H9 (cell line): ENCODE results near the gene PATE1. TPM values are rescaled to one million over a fixed set of nuclear protein-coding genes. Genes with fewer than 3 reads are reported as not detected.

ENCODE experiments used
- DNase-seq: peaks from one replicate; pipeline ENCODE4 v3.0.0-alpha.2; 2017
- H2AFZ ChIP-seq: one replicate; pipeline ENCODE4 v1.6.1; 2013; ENCODE audit warnings: mild to moderate bottlenecking, low read length, control low read depth, moderate library complexity
- H2AK5ac ChIP-seq: 2 replicates; pipeline ENCODE4 v1.6.1; 2013; ENCODE audit warnings: low read length, control low read depth, mixed read lengths; ENCODE audit not compliant: insufficient read length
- H2BK120ac ChIP-seq: one replicate; pipeline ENCODE4 v1.6.1; 2013; ENCODE audit warnings: low read depth, mild to moderate bottlenecking, low read length, control low read depth, inconsistent platforms; ENCODE audit not compliant: poor library complexity, severe bottlenecking
- H2BK12ac ChIP-seq: 2 replicates; pipeline ENCODE4 v1.6.1; 2013; ENCODE audit warnings: low read length, control low read depth, mixed read lengths, low read depth; ENCODE audit not compliant: insufficient read length
- H2BK15ac ChIP-seq: 2 replicates; pipeline ENCODE4 v1.6.1; 2013; ENCODE audit warnings: low read depth, low read length, control low read depth
- H2BK20ac ChIP-seq: one replicate; pipeline ENCODE4 v1.6.1; 2013; ENCODE audit warnings: low read depth, mild to moderate bottlenecking, low read length, control low read depth, inconsistent platforms; ENCODE audit not compliant: poor library complexity, severe bottlenecking
- H2BK5ac ChIP-seq: 2 replicates; pipeline ENCODE4 v1.6.1; 2013; ENCODE audit warnings: low read length, control low read depth, mixed read lengths; ENCODE audit not compliant: insufficient read length
- H3K14ac ChIP-seq: 2 replicates; pipeline ENCODE4 v1.6.1; 2013; ENCODE audit warnings: low read length, control low read depth; ENCODE audit not compliant: insufficient read depth
- H3K18ac ChIP-seq: 2 replicates; pipeline ENCODE4 v1.6.1; 2013; ENCODE audit warnings: low read depth, mild to moderate bottlenecking, mixed read lengths, low read length, control low read depth; ENCODE audit not compliant: insufficient read length
- H3K23ac ChIP-seq: 2 replicates; pipeline ENCODE4 v1.6.1; 2013; ENCODE audit warnings: low read length, control low read depth, mixed read lengths, low read depth; ENCODE audit not compliant: insufficient read length
- H3K23me2 ChIP-seq: 2 replicates; pipeline ENCODE4 v1.6.1; 2013; ENCODE audit warnings: low read depth, mild to moderate bottlenecking, mixed read lengths, low read length, control low read depth; ENCODE audit not compliant: insufficient read length, poor library complexity, severe bottlenecking
- H3K27ac ChIP-seq: 2 replicates; pipeline ENCODE4 v1.5.1; 2013; ENCODE audit warnings: low read length, control low read depth, mixed read lengths, low read depth; ENCODE audit not compliant: insufficient read length
- H3K27me3 ChIP-seq: 2 replicates; pipeline ENCODE4 v1.6.1; 2013; ENCODE audit warnings: low read length, control low read depth, inconsistent platforms; ENCODE audit not compliant: insufficient read depth
- H3K4ac ChIP-seq: 2 replicates; pipeline ENCODE4 v1.6.1; 2013; ENCODE audit warnings: low read depth, mild to moderate bottlenecking, control low read depth, inconsistent platforms, low read length, moderate library complexity
- H3K4me1 ChIP-seq: 2 replicates; pipeline ENCODE4 v1.6.1; 2013; ENCODE audit warnings: low read length, control low read depth, inconsistent platforms; ENCODE audit not compliant: insufficient read depth
- H3K4me2 ChIP-seq: 2 replicates; pipeline ENCODE4 v1.6.1; 2013; ENCODE audit warnings: low read length, control low read depth, mixed read lengths; ENCODE audit not compliant: insufficient read length, insufficient read depth
- H3K56ac ChIP-seq: 2 replicates; pipeline ENCODE4 v1.6.1; 2013; ENCODE audit warnings: low read depth, mild to moderate bottlenecking, mixed read lengths, low read length, control low read depth; ENCODE audit not compliant: insufficient read length
- H3K79me1 ChIP-seq: 2 replicates; pipeline ENCODE4 v1.6.1; 2013; ENCODE audit warnings: low read depth, mild to moderate bottlenecking, moderate library complexity, low read length, control low read depth, inconsistent platforms; ENCODE audit not compliant: insufficient read depth, poor library complexity, severe bottlenecking
- H3K79me2 ChIP-seq: 2 replicates; pipeline ENCODE4 v1.6.1; 2013; ENCODE audit warnings: low read length, control low read depth, inconsistent platforms; ENCODE audit not compliant: insufficient read depth
- H3K9ac ChIP-seq: 2 replicates; pipeline ENCODE4 v1.6.1; 2013; ENCODE audit warnings: low read length, control low read depth, mixed read lengths; ENCODE audit not compliant: insufficient read length; ENCODE audit errors: extremely low read depth
- H3K9me3 ChIP-seq: one replicate; pipeline ENCODE4 v1.6.1; 2013; ENCODE audit warnings: low read depth, low read length, inconsistent platforms; ENCODE audit not compliant: control insufficient read depth
- H3T11ph ChIP-seq: one replicate; pipeline ENCODE4 v1.6.1; 2013; ENCODE audit warnings: mild to moderate bottlenecking, low read length, control low read depth, inconsistent platforms
- H4K20me1 ChIP-seq: one replicate; pipeline ENCODE4 v1.6.1; 2013; ENCODE audit not compliant: control insufficient read depth, insufficient read length, insufficient read depth
- H4K5ac ChIP-seq: 2 replicates; pipeline ENCODE4 v1.6.1; 2013; ENCODE audit warnings: low read depth, mild to moderate bottlenecking, mixed read lengths, low read length, control low read depth; ENCODE audit not compliant: insufficient read length
- H4K8ac ChIP-seq: replicated peaks from 2 replicates; pipeline ENCODE4 v1.6.1; 2013; ENCODE audit warnings: low read length, control low read depth, mixed read lengths, low read depth; ENCODE audit not compliant: insufficient read length
- H4K91ac ChIP-seq: 2 replicates; pipeline ENCODE4 v1.6.1; 2013; ENCODE audit warnings: low read depth, mild to moderate bottlenecking, moderate library complexity, mixed read lengths, low read length, control low read depth; ENCODE audit not compliant: insufficient read length
- H3K27ac Mint-ChIP-seq, 3 experiments: 2 replicates in 2 of 3; 3 replicates in 1 of 3; pipeline ENCODE4 v1.8.0; 2020 to 2021; ENCODE audit warnings: mixed read lengths in 3 of 3, mild to moderate bottlenecking in 1 of 3, moderate library complexity in 1 of 3
- H3K27me3 Mint-ChIP-seq: 2 replicates; pipeline ENCODE4 v1.8.0; 2021; ENCODE audit warnings: low read depth, mild to moderate bottlenecking, moderate library complexity, mixed read lengths
- H3K36me3 Mint-ChIP-seq, 3 experiments: 2 replicates in 2 of 3; 3 replicates in 1 of 3; pipeline ENCODE4 v1.8.0; 2020 to 2021; ENCODE audit warnings: low read depth in 3 of 3, mixed read lengths in 3 of 3; ENCODE audit not compliant: insufficient read depth in 1 of 3
- H3K4me1 Mint-ChIP-seq, 2 experiments: 2 replicates each; pipeline ENCODE4 v1.8.0; 2020; ENCODE audit warnings: mixed read lengths in 2 of 2
- H3K4me3 Mint-ChIP-seq, 2 experiments: 2 replicates in 1 of 2; 3 replicates in 1 of 2; pipeline ENCODE4 v1.8.0; 2020 to 2021; ENCODE audit warnings: mild to moderate bottlenecking in 2 of 2, mixed read lengths in 2 of 2, moderate library complexity in 1 of 2
- H3K9me3 Mint-ChIP-seq, 2 experiments: 2 replicates in 1 of 2; 3 replicates in 1 of 2; pipeline ENCODE4 v1.8.0; 2020; ENCODE audit warnings: mild to moderate bottlenecking in 2 of 2, mixed read lengths in 2 of 2, moderate library complexity in 1 of 2
- CTCF ChIP-seq: fragments of 200-600 bp; sonication (generic); conservative IDR thresholded peaks from 3 replicates; pipeline ENCODE4 v1.8.0; 2021; ENCODE audit warnings: antibody characterized with exemption, mild to moderate bottlenecking
- WGBS: extraction: QIAGEN DNeasy Blood & Tissue Kit; methylation state at CpG from one replicate; pipeline ENCODE4 v1.1.7; 2013; ENCODE audit warnings: missing lambda C conversion rate, low lambda C conversion rate, mixed read lengths; ENCODE audit not compliant: insufficient read length; ENCODE audit errors: extremely low coverage; 5-methylcytosine and 5-hydroxymethylcytosine counted together
- total RNA-seq: library from RNA; stranded (reverse); gene quantifications from 2 replicates; pipeline ENCODE4 v1.2.1, GENCODE V29; 2021

The PATE1 gene
- total RNA-seq, 1 experiment from 2014 or later: not detected

GRCh38 chr11:125766251-125766650, 20.2 kb downstream of the PATE1 start:
- TF ChIP-seq CTCF: no peak
- no peak overlapping the region for H3T11ph ChIP-seq

More at GRCh38 chr11:125766251-125766650, 20.2 kb downstream of the PATE1 start:
- H2BK20ac ChIP-seq: no peak overlapping the region
- no peaks in the 10 kb centered on the region for H4K20me1 ChIP-seq
- H3K14ac ChIP-seq: no peak overlapping the region
- Mint-ChIP-seq H3K4me1 (peaks cover 6 to 7% of the 10 kb centered on the region in 2 experiments), H3K4me3 (no peak overlapping the region), H3K9me3 (no peaks in the 10 kb centered on the region), H3K27me3 (peaks cover 9% of the 10 kb centered on the region), H3K36me3 (no peaks in the 10 kb centered on the region; a peak in 1 of 7 replicates), H3K27ac (no peak overlapping the region)
- H3K23ac ChIP-seq: no peak overlapping the region
- no peak overlapping the region for H2BK15ac ChIP-seq
- H3K23me2 ChIP-seq: no peaks in the 10 kb centered on the region
- H3K9ac ChIP-seq: no peak overlapping the region
- no peak overlapping the region for H3K4me2 ChIP-seq
- no peak overlapping the region for H3K27ac ChIP-seq
- no peak overlapping the region for H4K5ac ChIP-seq
- no peak overlapping the region for H2BK12ac ChIP-seq
- no peak for DNase-seq
- no peak overlapping the region for H2BK5ac ChIP-seq
- no peak overlapping the region for H3K4ac ChIP-seq
- no peak overlapping the region for H2BK120ac ChIP-seq
- H3K27me3 ChIP-seq: no peaks in the 10 kb centered on the region
- H3K9me3 ChIP-seq: no peaks in the 10 kb centered on the region
- H3K79me1 ChIP-seq: no peaks in the 10 kb centered on the region
- no peak overlapping the region for H4K8ac ChIP-seq
- no peak overlapping the region for H4K91ac ChIP-seq
- H3K18ac ChIP-seq: no peak overlapping the region
- H2AFZ ChIP-seq: no peak overlapping the region
- H3K4me1 ChIP-seq: no peaks in the 10 kb centered on the region
- no CpG with 5 or more reads among the region's 1 CpG for WGBS
- H2AK5ac ChIP-seq: no peak overlapping the region
- no peaks in the 10 kb centered on the region for H3K79me2 ChIP-seq
- no peak overlapping the region for H3K56ac ChIP-seq
